ENCODE data around the gene ACTR5. TPM values are rescaled to one million over a fixed set of nuclear protein-coding genes. Genes with fewer than 3 reads are reported as not detected.

Gene ACTR5
- total and polyA plus RNA-seq, 2 donors (not counting 3 experiments of a cell fraction or from before 2014, with no cell fraction given) = 8.8 to 11.3 TPM

DNA sequence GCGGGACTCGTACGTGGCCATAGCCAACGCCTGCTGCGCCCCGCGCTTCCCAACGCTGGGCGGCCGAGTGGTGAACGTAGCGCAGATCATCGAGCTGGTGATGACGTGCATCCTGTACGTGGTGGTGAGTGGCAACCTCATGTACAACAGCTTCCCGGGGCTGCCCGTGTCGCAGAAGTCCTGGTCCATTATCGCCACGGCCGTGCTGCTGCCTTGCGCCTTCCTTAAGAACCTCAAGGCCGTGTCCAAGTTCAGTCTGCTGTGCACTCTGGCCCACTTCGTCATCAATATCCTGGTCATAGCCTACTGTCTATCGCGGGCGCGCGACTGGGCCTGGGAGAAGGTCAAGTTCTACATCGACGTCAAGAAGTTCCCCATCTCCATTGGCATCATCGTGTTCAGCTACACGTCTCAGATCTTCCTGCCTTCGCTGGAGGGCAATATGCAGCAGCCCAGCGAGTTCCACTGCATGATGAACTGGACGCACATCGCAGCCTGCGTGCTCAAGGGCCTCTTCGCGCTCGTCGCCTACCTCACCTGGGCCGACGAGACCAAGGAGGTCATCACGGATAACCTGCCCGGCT, 20.6 kb upstream of the ACTR5 start:
- FAIRE-seq (no peak), DNase-seq (ENCODE audit: low read depth, low spot score) (no peak)
- H3K4me1 ChIP-seq (ENCODE audit: control insufficient read depth, extremely low read depth, insufficient read depth, low read length) = peaks cover 6% of the 10 kb centered on the region
- no peaks in the 10 kb centered on the region for H3K9me1 ChIP-seq (replicated peaks; ENCODE audit: control insufficient read depth, extremely low read depth, insufficient read depth, low read length)
- POLR2A ChIA-PET = no interaction called here
- no peaks in the 10 kb centered on the region for H4K20me1 ChIP-seq (replicated peaks; ENCODE audit: control insufficient read depth, extremely low read depth, insufficient read depth, low read length)
- no peak for TF ChIP-seq MYC (IDR thresholded peaks at IDR 0.05; ENCODE audit: low read depth, low read length)
- peak; percentile 92 for TF ChIP-seq EZH2 (IDR thresholded peaks at IDR 0.05; ENCODE audit: borderline replicate concordance, low read depth, low read length, severe bottlenecking)
- no peaks in the 10 kb centered on the region for H3K9me3 ChIP-seq (replicated peaks; ENCODE audit: control insufficient read depth, insufficient read depth, low read length)
- no peak overlapping the region for H3K9ac ChIP-seq (replicated peaks; ENCODE audit: extremely low read depth, insufficient read depth, low read length)
- dilution Hi-C loops (cut with MboI; ENCODE audit: extremely low pct_ligation_motif_present, low sequenced_read_pairs) (no loop called here), intact Hi-C loops (cut with micrococcal nuclease) (loop anchor here (2.0 kb wide), 4 partner anchors 63 to 321 kb away; partner anchors contain the start of gene PPP1R16B)
- BruUV-seq (replicated peaks) = no TSS peak
- H3K79me2 ChIP-seq (ENCODE audit: control insufficient read depth, insufficient read depth, low read length) = no peaks in the 10 kb centered on the region
- CTCF ChIA-PET = interaction anchor here (4.5 kb wide), 1 partner anchor 23 kb away, joined by 37 read pairs; no protein-coding TSS in a partner anchor
- peaks cover 84 to 89% of the 10 kb centered on the region in 2 experiments for H3K27me3 ChIP-seq (ENCODE audit: control insufficient read depth in 2 of 2, insufficient read depth in 2 of 2, low read length in 2 of 2)
- H3K4me2 ChIP-seq (ENCODE audit: insufficient read depth, low read length) = no peak overlapping the region
- H3K27ac ChIP-seq (ENCODE audit: insufficient read depth, low read depth, low read length) = no peak overlapping the region
- no peaks in the 10 kb centered on the region for H3K36me3 ChIP-seq (ENCODE audit: control insufficient read depth in 2 of 2, extremely low read depth in 1 of 2, insufficient read depth in 2 of 2, low read length in 2 of 2)
- H3K4me3 ChIP-seq (replicated peaks in 1 of 3; ENCODE audit: insufficient read depth in 1 of 3, low read depth in 1 of 3, low read length in 3 of 3) = no peak overlapping the region
- H2AFZ ChIP-seq (ENCODE audit: low read depth, low read length) = peak overlapping the region; percentile 1

DNA sequence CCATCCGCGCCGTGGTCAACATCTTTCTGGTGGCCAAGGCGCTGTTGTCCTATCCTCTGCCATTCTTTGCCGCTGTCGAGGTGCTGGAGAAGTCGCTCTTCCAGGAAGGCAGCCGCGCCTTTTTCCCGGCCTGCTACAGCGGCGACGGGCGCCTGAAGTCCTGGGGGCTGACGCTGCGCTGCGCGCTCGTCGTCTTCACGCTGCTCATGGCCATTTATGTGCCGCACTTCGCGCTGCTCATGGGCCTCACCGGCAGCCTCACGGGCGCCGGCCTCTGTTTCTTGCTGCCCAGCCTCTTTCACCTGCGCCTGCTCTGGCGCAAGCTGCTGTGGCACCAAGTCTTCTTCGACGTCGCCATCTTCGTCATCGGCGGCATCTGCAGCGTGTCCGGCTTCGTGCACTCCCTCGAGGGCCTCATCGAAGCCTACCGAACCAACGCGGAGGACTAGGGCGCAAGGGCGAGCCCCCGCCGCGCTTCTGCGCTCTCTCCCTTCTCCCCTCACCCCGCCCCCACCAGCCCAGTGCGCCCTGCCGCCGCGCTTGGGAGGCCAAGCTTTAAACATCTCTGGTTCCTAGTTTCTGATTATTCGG, 20.0 kb upstream of the ACTR5 start:
- Histone ChIP-seq H3K4me3 (replicated peaks in 1 of 3; ENCODE audit: insufficient read depth in 1 of 3, low read depth in 1 of 3, low read length in 3 of 3) (no peak overlapping the region), H3K4me1 (ENCODE audit: control insufficient read depth, extremely low read depth, insufficient read depth, low read length) (peaks cover 6% of the 10 kb centered on the region), H3K9ac (replicated peaks; ENCODE audit: extremely low read depth, insufficient read depth, low read length) (no peak overlapping the region), H3K27ac (ENCODE audit: insufficient read depth, low read depth, low read length) (no peak overlapping the region), H3K27me3 (ENCODE audit: control insufficient read depth in 2 of 2, insufficient read depth in 2 of 2, low read length in 2 of 2) (peaks cover 78 to 87% of the 10 kb centered on the region in 2 experiments), H3K9me3 (replicated peaks; ENCODE audit: control insufficient read depth, insufficient read depth, low read length) (no peaks in the 10 kb centered on the region), H3K36me3 (ENCODE audit: control insufficient read depth in 2 of 2, extremely low read depth in 1 of 2, insufficient read depth in 2 of 2, low read length in 2 of 2) (no peaks in the 10 kb centered on the region), H3K79me2 (ENCODE audit: control insufficient read depth, insufficient read depth, low read length) (no peaks in the 10 kb centered on the region), H3K4me2 (ENCODE audit: insufficient read depth, low read length) (no peak overlapping the region), H4K20me1 (replicated peaks; ENCODE audit: control insufficient read depth, extremely low read depth, insufficient read depth, low read length) (no peaks in the 10 kb centered on the region), H3K9me1 (replicated peaks; ENCODE audit: control insufficient read depth, extremely low read depth, insufficient read depth, low read length) (no peaks in the 10 kb centered on the region), H2AFZ (ENCODE audit: low read depth, low read length) (no peak overlapping the region)
- ChIA-PET POLR2A (no interaction called here), CTCF (interaction anchor here (1.2 to 1.9 kb wide), 3 partner anchors 9 to 69 kb away, joined by 3 to 7 read pairs (median 6); no protein-coding TSS in a partner anchor)
- DNase-seq (ENCODE audit: low read depth, low spot score) (no peak), FAIRE-seq (no peak)
- intact Hi-C loops (cut with micrococcal nuclease) (loop anchor here (2.0 kb wide), 1 partner anchor 99 kb away; no protein-coding TSS in a partner anchor), dilution Hi-C loops (cut with MboI; ENCODE audit: extremely low pct_ligation_motif_present, low sequenced_read_pairs) (no loop called here)
- BruUV-seq (replicated peaks) = no TSS peak
- TF ChIP-seq EZH2 (IDR thresholded peaks at IDR 0.05; ENCODE audit: borderline replicate concordance, low read depth, low read length, severe bottlenecking) (peak; percentile 67), MYC (IDR thresholded peaks at IDR 0.05; ENCODE audit: low read depth, low read length) (no peak)
